Left ventricle myocardium inferior (tissue), 1 donor: ENCODE data around the gene LIME1. TPM values are rescaled to one million over a fixed set of nuclear protein-coding genes. Genes with fewer than 3 reads are reported as not detected.
A peak's percentile ranks its signal among the peaks of the same experiment; 100 is the strongest.

ENCODE experiments used
- DNase-seq: peaks from one replicate; pipeline ENCODE4 v3.0.0-alpha.2; 2020
- H3K27ac ChIP-seq: fragments of 200-600 bp; replicated peaks from 2 replicates; pipeline ENCODE4 v1.8.0; 2021
- H3K27me3 ChIP-seq: fragments of 200-600 bp; 2 replicates; pipeline ENCODE4 v1.8.0; 2021; ENCODE audit warnings: low read depth
- H3K36me3 ChIP-seq: fragments of 200-600 bp; 2 replicates; pipeline ENCODE4 v1.8.0; 2021
- H3K4me1 ChIP-seq: fragments of 200-600 bp; 2 replicates; pipeline ENCODE4 v1.8.0; 2021
- H3K4me3 ChIP-seq: fragments of 200-600 bp; 2 replicates; pipeline ENCODE4 v1.8.0; 2021; ENCODE audit warnings: mild to moderate bottlenecking, moderate library complexity
- H3K9me3 ChIP-seq: fragments of 200-600 bp; replicated peaks from 2 replicates; pipeline ENCODE4 v1.8.0; 2021
- CTCF ChIP-seq: fragments of 200-600 bp; IDR thresholded peaks from 2 replicates; pipeline ENCODE4 v1.8.0; 2021; ENCODE audit warnings: antibody characterized with exemption, mild to moderate bottlenecking, borderline replicate concordance
- intact Hi-C: fragments of 100-400 bp; cut with micrococcal nuclease; formaldehyde crosslinking; loops from one replicate; pipeline ENCODE4 v1.11.0; 2022
- total RNA-seq: library from RNA; stranded (reverse); fragmentation: NEBNext Ultra II Directional; extraction: Animal tissue kit (Norgen Biotek cat#: 25700); gene quantifications from one replicate; pipeline ENCODE4 v1.2.1, GENCODE V29; 2021
- donor health status: DM: no; HTN: yes; CAD: no; lungs with severe emphysema.

The LIME1 gene
- total RNA-seq, 1 donor from 2014 or later = 3.4 TPM

GRCh38 chr20:63693083-63693732 is 43.3 kb upstream of the LIME1 start:
- no peak for TF ChIP-seq CTCF
- H3K36me3 ChIP-seq = peaks cover 9% of the 10 kb centered on the region
- H3K4me1 ChIP-seq = peaks cover 60% of the 10 kb centered on the region
- peak overlapping the region; percentile 16 for H3K27ac ChIP-seq
- H3K4me3 ChIP-seq = no peak overlapping the region
- no peaks in the 10 kb centered on the region for H3K9me3 ChIP-seq
- DNase-seq = no peak
- intact Hi-C loops = no loop called here
- no peaks in the 10 kb centered on the region for H3K27me3 ChIP-seq

DNA sequence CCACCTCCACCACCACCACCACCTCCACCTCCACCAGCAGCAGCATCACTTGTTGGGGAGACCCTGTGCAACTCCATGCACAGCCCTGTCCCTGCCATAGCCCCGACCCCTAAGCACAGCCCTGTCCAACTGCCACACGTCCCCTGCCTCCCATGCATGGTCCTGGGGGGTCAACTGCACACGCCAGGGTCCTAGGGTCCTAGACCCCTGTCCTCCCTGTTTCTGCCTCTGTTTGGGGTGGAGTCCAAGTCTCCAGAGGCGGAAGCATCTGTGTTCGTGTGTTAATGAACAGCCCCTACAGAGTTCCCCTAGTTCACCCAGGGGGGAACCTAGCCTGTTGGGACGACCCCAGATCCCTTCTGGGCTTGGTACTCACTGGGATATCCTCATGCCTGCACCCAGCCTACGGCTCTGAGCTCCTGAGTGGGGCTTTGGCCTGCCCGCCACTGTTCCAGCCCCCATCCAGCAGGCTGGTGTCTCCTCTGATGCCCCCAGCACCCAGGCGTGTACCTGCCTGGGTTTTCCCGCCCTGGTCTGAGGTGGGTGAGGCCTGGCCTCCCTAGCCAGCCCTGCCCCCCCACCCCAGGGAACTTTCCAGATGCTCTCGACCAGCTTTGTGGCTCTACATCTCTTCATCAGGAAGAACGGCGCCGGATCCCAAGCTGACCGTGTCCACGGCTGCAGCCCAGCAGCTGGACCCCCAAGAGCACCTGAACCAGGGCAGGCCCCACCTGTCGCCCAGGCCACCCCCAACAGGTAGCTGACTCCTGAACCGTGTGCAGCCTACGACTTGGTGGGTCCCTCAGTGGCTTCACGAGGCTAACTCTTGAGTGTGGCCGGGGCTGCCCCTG is 42.5 kb upstream of the LIME1 start:
- peaks cover 60% of the 10 kb centered on the region for H3K4me1 ChIP-seq
- H3K9me3 ChIP-seq = no peaks in the 10 kb centered on the region
- peaks cover 9% of the 10 kb centered on the region for H3K36me3 ChIP-seq
- intact Hi-C loops = no loop called here
- DNase-seq = no peak
- no peak overlapping the region for H3K27ac ChIP-seq
- TF ChIP-seq CTCF = no peak
- H3K4me3 ChIP-seq = no peak overlapping the region
- no peaks in the 10 kb centered on the region for H3K27me3 ChIP-seq

- TF ChIP-seq CTCF = no peak
- Histone ChIP-seq H3K4me1 (peaks cover 60% of the 10 kb centered on the region), H3K9me3 (no peaks in the 10 kb centered on the region), H3K27me3 (no peaks in the 10 kb centered on the region), H3K4me3 (no peak overlapping the region), H3K36me3 (peaks cover 9% of the 10 kb centered on the region), H3K27ac (peak overlapping the region; percentile 71)
- intact Hi-C loops = no loop called here
- DNase-seq = peak; percentile 17
Observed at GRCh38 chr20:63694584-63695423, 41.7 kb upstream of the LIME1 start.

GRCh38 chr20:63695424-63696305 is 40.8 kb upstream of the LIME1 start:
- H3K9me3 ChIP-seq = no peaks in the 10 kb centered on the region
- H3K27me3 ChIP-seq = no peaks in the 10 kb centered on the region
- intact Hi-C loops = no loop called here
- TF ChIP-seq CTCF = no peak
- H3K27ac ChIP-seq = peak overlapping the region; percentile 71
- peaks cover 14% of the 10 kb centered on the region for H3K36me3 ChIP-seq
- peaks cover 67% of the 10 kb centered on the region for H3K4me1 ChIP-seq
- H3K4me3 ChIP-seq = no peak overlapping the region
- DNase-seq = peak; percentile 81

DNA sequence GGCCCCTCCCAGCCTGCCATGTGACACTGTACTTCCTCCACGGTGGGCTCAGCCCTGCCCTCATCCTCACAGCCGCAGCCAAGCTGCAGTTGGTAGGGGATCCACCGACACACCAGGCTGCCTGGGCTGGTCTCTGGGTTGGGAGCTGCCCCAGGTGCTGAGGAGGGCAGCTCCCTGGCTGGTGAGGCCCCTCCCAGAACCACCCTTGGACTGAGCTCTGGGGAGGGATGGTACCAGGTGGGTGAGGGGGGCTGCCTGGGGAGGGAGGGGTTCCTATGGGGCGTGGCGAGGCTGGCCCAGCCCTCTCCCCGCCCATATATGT is 40.2 kb upstream of the LIME1 start:
- Histone ChIP-seq H3K4me3 (peak overlapping the region; percentile 53), H3K27ac (peak overlapping the region; percentile 71), H3K4me1 (peaks cover 69% of the 10 kb centered on the region), H3K36me3 (peaks cover 14% of the 10 kb centered on the region), H3K27me3 (no peaks in the 10 kb centered on the region), H3K9me3 (no peaks in the 10 kb centered on the region)
- TF ChIP-seq CTCF = no peak
- intact Hi-C loops = no loop called here
- no peak for DNase-seq
